K562 (cell line): ENCODE data around the gene CACNB2. TPM values are rescaled to one million over a fixed set of nuclear protein-coding genes. Genes with fewer than 3 reads are reported as not detected.

Experiments
- ATAC-seq: fragments of 200-7000 bp; cut with Tn5 transposase; 3 replicates; pipeline ENCODE4 v1.9.1; 2020; ENCODE audit warnings: moderate library complexity
- BruUV-seq: library from RNA; stranded (reverse); fragments of 400-500 nt; replicated peaks from 2 replicates; lab custom pipeline; 2021; lab: Mats Ljungman, UMichigan
- CTCF ChIA-PET: fragments of 300-600 bp; formaldehyde crosslinking; extraction: SDS; loops from one replicate; lab custom pipeline; 2021; ENCODE audit warnings: low intra/inter-chr PET ratio; lab: Yijun Ruan, JAX
- POLR2A ChIA-PET: fragments of 300-600, 350-650 bp; sonication (Branson Sonifier 250); formaldehyde crosslinking; extraction: SDS; loops from one replicate; lab custom pipeline; 2021; ENCODE audit warnings: antibody characterized with exemption, inconsistent platforms; lab: Yijun Ruan, JAX
- DNase-seq, 4 experiments: peaks; one replicate each; pipeline versions ENCODE4 v3.0.0 to v3.0.0-alpha.2; 2011 to 2018; ENCODE audit warnings: low spot score in 3 of 4, mixed read lengths in 3 of 4; ENCODE audit errors: extremely low read depth in 1 of 4
- FAIRE-seq: peaks from 2 replicates; lab custom pipeline; 2011; peaks lifted over from hg19 to GRCh38; lab: Jason Lieb, UNC
- H2AFZ ChIP-seq: 2 replicates; pipeline ENCODE4 v1.6.0; 2011; ENCODE audit warnings: low read depth, low read length, control low read depth, inconsistent platforms
- H3K27ac ChIP-seq: fragments of 200-600 bp; 3 replicates; pipeline ENCODE4 v1.8.0; 2011; ENCODE audit warnings: low read depth, mild to moderate bottlenecking, control low read depth, inconsistent platforms, low read length, moderate library complexity, mixed read lengths; ENCODE audit errors: extremely low read depth
- H3K27me3 ChIP-seq, 2 experiments: fragments of 300-600 bp in 1 of 2; 2 replicates in 1 of 2; 3 replicates in 1 of 2; pipeline versions ENCODE4 v1.6.0 to v1.8.0; 2011; ENCODE audit warnings: inconsistent platforms in 2 of 2, low read length in 2 of 2, mild to moderate bottlenecking in 1 of 2, mixed read lengths in 1 of 2, moderate library complexity in 1 of 2; ENCODE audit not compliant: control insufficient read depth in 2 of 2, insufficient read depth in 2 of 2
- H3K36me3 ChIP-seq: fragments of 300-600 bp; 3 replicates; pipeline ENCODE4 v1.8.0; 2011; ENCODE audit warnings: mild to moderate bottlenecking, low read length, inconsistent platforms; ENCODE audit not compliant: control insufficient read depth, insufficient read depth
- H3K4me1 ChIP-seq, 2 experiments: fragments of 200-600 bp in 1 of 2; replicated peaks in 1 of 2; 2 replicates in 1 of 2; 3 replicates in 1 of 2; pipeline versions ENCODE4 v1.5.1 to v1.8.0; 2011; ENCODE audit warnings: inconsistent platforms in 2 of 2, low read length in 2 of 2, mild to moderate bottlenecking in 1 of 2, mixed read lengths in 1 of 2, moderate library complexity in 1 of 2; ENCODE audit not compliant: control insufficient read depth in 2 of 2, insufficient read depth in 2 of 2
- H3K4me2 ChIP-seq: 2 replicates; pipeline ENCODE4 v1.6.1; 2011; ENCODE audit warnings: low read length, control low read depth, inconsistent platforms, mixed read lengths; ENCODE audit not compliant: insufficient read depth
- H3K4me3 ChIP-seq: fragments of 200-600 bp; sonication (generic), shearing (Covaris generic); 2 replicates; pipeline ENCODE4 v1.5.1; 2016; ENCODE audit warnings: control low read depth, inconsistent platforms
- H3K79me2 ChIP-seq: fragments of 200-600 bp; 3 replicates; pipeline ENCODE4 v1.8.0; 2011; ENCODE audit warnings: low read length, inconsistent platforms; ENCODE audit not compliant: control insufficient read depth, insufficient read depth
- H3K9ac ChIP-seq, 2 experiments: 2 replicates each; pipeline versions ENCODE4 v1.6.0 to v1.6.1; 2011; ENCODE audit warnings: low read depth in 2 of 2, low read length in 2 of 2, control low read depth in 1 of 2, inconsistent platforms in 1 of 2, mild to moderate bottlenecking in 1 of 2, mixed read lengths in 1 of 2; ENCODE audit not compliant: insufficient read depth in 1 of 2
- H3K9me1 ChIP-seq: one replicate; pipeline ENCODE4 v1.6.0; 2011; ENCODE audit warnings: inconsistent platforms, mild to moderate bottlenecking, low read length, moderate library complexity; ENCODE audit not compliant: control insufficient read depth, insufficient read depth
- H3K9me3 ChIP-seq: replicated peaks from 2 replicates; pipeline ENCODE4 v1.5.1; 2011; ENCODE audit warnings: low read depth, low read length, inconsistent platforms; ENCODE audit not compliant: control insufficient read depth, insufficient read depth
- H4K20me1 ChIP-seq: replicated peaks from 2 replicates; pipeline ENCODE4 v1.6.1; 2011; ENCODE audit warnings: low read length, inconsistent platforms, mixed read lengths; ENCODE audit not compliant: control insufficient read depth, insufficient read depth
- DACH1 ChIP-seq: fragments of 450-650 bp; IDR thresholded peaks from 2 replicates; pipeline ENCODE4 v1.6.1; 2018; ENCODE audit not compliant: partially characterized antibody
- ILK ChIP-seq: fragments of 450-650 bp; IDR thresholded peaks from 2 replicates; pipeline ENCODE4 v1.6.1; 2016; ENCODE audit warnings: missing genetic modification characterization, low read depth, mild to moderate bottlenecking, missing compliant biosample characterization, moderate library complexity, borderline replicate concordance
- SUPT5H ChIP-seq: fragments of 450-650 bp; IDR thresholded peaks from 2 replicates; pipeline ENCODE4 v1.6.1; 2016
- ZNF316 ChIP-seq: fragments of 450-650 bp; IDR thresholded peaks from 2 replicates; pipeline ENCODE4 v1.6.1; 2016
- ZNF586 ChIP-seq: fragments of 450-650 bp; formaldehyde crosslinking; conservative IDR thresholded peaks from 2 replicates; pipeline ENCODE4 v1.4.0; 2020; ENCODE audit warnings: mild to moderate bottlenecking, moderate library complexity
- WGBS: fragments of 100-300 bp; shearing (Covaris generic); methylation state at CpG from one replicate; pipeline ENCODE4 v1.1.6; 2016; ENCODE audit warnings: low coverage, mixed read lengths; ENCODE audit not compliant: insufficient coverage; ENCODE audit errors: missing lambda C conversion rate; 5-methylcytosine and 5-hydroxymethylcytosine counted together
- in situ Hi-C: fragments of 300-500 bp; cut with MboI; formaldehyde crosslinking; loops from 4 replicates; pipeline ENCODE4 v1.15.0; 2018; ENCODE audit warnings: inconsistent platforms, mixed read lengths
- intact Hi-C: fragments of 100-400 bp; cut with micrococcal nuclease; formaldehyde crosslinking; loops from 2 replicates; pipeline ENCODE4 v1.14.2; 2022
- polyA plus RNA-seq, 8 experiments: library from polyadenylated mRNA; depleted of rRNA in 4 of 8; stranded (reverse) in 5 of 8; unstranded in 3 of 8; fragments of >200 nt; fragmentation: Nextera tagmentation in 2 of 8; fragmentation: Illumina TruSeq in 1 of 8; extraction: Ambion mirVana in 2 of 8; extraction: Trizol in 1 of 8; gene quantifications; 2 replicates each; pipeline versions ENCODE4 v1.2.1 to v1.2.3, GENCODE V29; 2011 to 2014; ENCODE audit warnings: inconsistent platforms in 1 of 8, missing spikeins in 1 of 8
- total RNA-seq, 7 experiments: library from RNA; depleted of rRNA in 6 of 7; stranded (reverse); fragments of >200 nt in 6 of 7; fragmentation: Illumina TruSeq in 2 of 7; extraction: Trizol in 2 of 7; gene quantifications; 2 replicates each; pipeline versions ENCODE4 v1.2.1 to v1.2.3, GENCODE V29; 2011 to 2021; ENCODE audit warnings: low replicate concordance in 1 of 7
- TF ChIP-seq, protein P1 (sequence below): sonication (generic); formaldehyde crosslinking; IDR thresholded peaks from 2 replicates; pipeline ENCODE4 v1.8.1; 2023; ENCODE audit warnings: mild to moderate bottlenecking, missing genetic modification reagents

CACNB2 gene
- total and polyA plus RNA-seq, 9 of the 15 experiments (the other 6 are each of a cell fraction or from before 2014, with no cell fraction given): 1.8 to 2.2 TPM; not detected in 7

GRCh38 chr10:18134509-18134908 lies 5.7 kb upstream of the CACNB2 start:
- ATAC-seq (no peak), FAIRE-seq (no peak), DNase-seq (no peak)
- no peak overlapping the region for H3K4me2 ChIP-seq
- no peaks in the 10 kb centered on the region for H3K79me2 ChIP-seq
- H3K9me3 ChIP-seq: no peaks in the 10 kb centered on the region
- peaks cover 3% of the 10 kb centered on the region in 2 experiments; a peak in 3 of 5 replicates for H3K27me3 ChIP-seq
- H4K20me1 ChIP-seq: no peaks in the 10 kb centered on the region
- TF ChIP-seq DACH1 (no peak), ZNF316 (peak; percentile 11; the same call in 1 of the 2 replicates), ILK (tag) (no peak), ZNF586 (no peak), SUPT5H (no peak)
- TF ChIP-seq, protein P1, sequence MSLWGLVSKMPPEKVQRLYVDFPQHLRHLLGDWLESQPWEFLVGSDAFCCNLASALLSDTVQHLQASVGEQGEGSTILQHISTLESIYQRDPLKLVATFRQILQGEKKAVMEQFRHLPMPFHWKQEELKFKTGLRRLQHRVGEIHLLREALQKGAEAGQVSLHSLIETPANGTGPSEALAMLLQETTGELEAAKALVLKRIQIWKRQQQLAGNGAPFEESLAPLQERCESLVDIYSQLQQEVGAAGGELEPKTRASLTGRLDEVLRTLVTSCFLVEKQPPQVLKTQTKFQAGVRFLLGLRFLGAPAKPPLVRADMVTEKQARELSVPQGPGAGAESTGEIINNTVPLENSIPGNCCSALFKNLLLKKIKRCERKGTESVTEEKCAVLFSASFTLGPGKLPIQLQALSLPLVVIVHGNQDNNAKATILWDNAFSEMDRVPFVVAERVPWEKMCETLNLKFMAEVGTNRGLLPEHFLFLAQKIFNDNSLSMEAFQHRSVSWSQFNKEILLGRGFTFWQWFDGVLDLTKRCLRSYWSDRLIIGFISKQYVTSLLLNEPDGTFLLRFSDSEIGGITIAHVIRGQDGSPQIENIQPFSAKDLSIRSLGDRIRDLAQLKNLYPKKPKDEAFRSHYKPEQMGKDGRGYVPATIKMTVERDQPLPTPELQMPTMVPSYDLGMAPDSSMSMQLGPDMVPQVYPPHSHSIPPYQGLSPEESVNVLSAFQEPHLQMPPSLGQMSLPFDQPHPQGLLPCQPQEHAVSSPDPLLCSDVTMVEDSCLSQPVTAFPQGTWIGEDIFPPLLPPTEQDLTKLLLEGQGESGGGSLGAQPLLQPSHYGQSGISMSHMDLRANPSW (CRISPR knock-in tag): no peak
- no peaks in the 10 kb centered on the region for H3K4me1 ChIP-seq
- no peak overlapping the region for H2AFZ ChIP-seq
- no peak overlapping the region for H3K27ac ChIP-seq
- CTCF ChIA-PET: no interaction called here
- H3K9me1 ChIP-seq: no peaks in the 10 kb centered on the region
- H3K36me3 ChIP-seq: no peaks in the 10 kb centered on the region
- WGBS: 2% methylated on average over 8 of the region's 8 CpGs
- H3K9ac ChIP-seq: no peak overlapping the region
- BruUV-seq: no TSS peak
- intact Hi-C loops (no loop called here), in situ Hi-C loops (no loop called here)
- no peak overlapping the region for H3K4me3 ChIP-seq
- POLR2A ChIA-PET: interaction anchor here (0.7 kb wide), 1 partner anchor 90 kb away, joined by 4 read pairs; no protein-coding TSS in a partner anchor
